ENCODE measurements around the gene AMN.

AMN gene

GRCh38 chr14:102899516-102899900 lies 23.0 kb upstream of the AMN start:
- no peak for TF ChIP-seq CTCF (IDR thresholded peaks at IDR 0.05; ENCODE audit: low read depth, low read length)

GRCh38 chr14:102900631-102901571 lies 21.6 kb upstream of the AMN start:
- no peak overlapping the region for H3K4me3 ChIP-seq (ENCODE audit: low read depth, low read length)
- no peak for TF ChIP-seq CTCF (IDR thresholded peaks at IDR 0.05; ENCODE audit: low read depth, low read length)

More at GRCh38 chr14:102899516-102899900, 23.0 kb upstream of the AMN start:
- no peak overlapping the region for H3K4me3 ChIP-seq (ENCODE audit: low read depth, low read length)

GRCh38 chr14:102901633-102902032 lies 20.8 kb upstream of the AMN start:
- no peak for TF ChIP-seq CTCF (IDR thresholded peaks at IDR 0.05; ENCODE audit: low read depth, low read length)

GRCh38 chr14:102902086-102902485 lies 20.4 kb upstream of the AMN start:
- TF ChIP-seq CTCF (IDR thresholded peaks at IDR 0.05; ENCODE audit: low read depth, low read length), result no peak
- no peak overlapping the region for H3K4me3 ChIP-seq (ENCODE audit: low read depth, low read length)

More at GRCh38 chr14:102901633-102902032, 20.8 kb upstream of the AMN start:
- H3K4me3 ChIP-seq (ENCODE audit: low read depth, low read length), result no peak overlapping the region

- no peak for TF ChIP-seq CTCF (IDR thresholded peaks at IDR 0.05; ENCODE audit: low read depth, low read length)
- no peak overlapping the region for H3K4me3 ChIP-seq (ENCODE audit: low read depth, low read length)
Observed at GRCh38 chr14:102902523-102903247, 19.8 kb upstream of the AMN start.

GRCh38 chr14:102903248-102903888 lies 19.1 kb upstream of the AMN start:
- no peak overlapping the region for H3K4me3 ChIP-seq (ENCODE audit: low read depth, low read length)
- no peak for TF ChIP-seq CTCF (IDR thresholded peaks at IDR 0.05; ENCODE audit: low read depth, low read length)

Data from WI38 (cell line).